Neural cell (in vitro differentiated cells): ENCODE data around the gene SIGLEC10. TPM values are rescaled to one million over a fixed set of nuclear protein-coding genes. Genes with fewer than 3 reads are reported as not detected.

Experiments used
- H2AFZ ChIP-seq: fragments of 200-600, 300-800 bp; sonication (generic), shearing (Covaris generic); 2 replicates; pipeline ENCODE4 v1.6.0; 2014; ENCODE audit warnings: low read depth, mild to moderate bottlenecking, antibody characterized with exemption, low read length, moderate library complexity
- H3F3A ChIP-seq: fragments of 200-600 bp; shearing (Covaris generic); 2 replicates; pipeline ENCODE4 v1.6.1; 2016; ENCODE audit warnings: mild to moderate bottlenecking, moderate library complexity, mixed read lengths, antibody characterized with exemption, low read length; ENCODE audit not compliant: insufficient read depth, poor library complexity, severe bottlenecking
- H3K27ac ChIP-seq: fragments of 200-600, 300-800 bp; sonication (generic), shearing (Covaris generic); 2 replicates; pipeline ENCODE4 v1.5.1; 2014; ENCODE audit warnings: mild to moderate bottlenecking, low read length, moderate library complexity
- H3K27me3 ChIP-seq: fragments of 300-800, 200-600 bp; sonication (generic), shearing (Covaris generic); 2 replicates; pipeline ENCODE4 v1.6.0; 2014; ENCODE audit warnings: mild to moderate bottlenecking, low read depth, low read length, moderate library complexity; ENCODE audit not compliant: insufficient read depth
- H3K36me3 ChIP-seq: fragments of 300-800, 200-600 bp; sonication (generic), shearing (Covaris generic); 2 replicates; pipeline ENCODE4 v1.5.1; 2014; ENCODE audit warnings: mild to moderate bottlenecking, antibody characterized with exemption, low read length, moderate library complexity; ENCODE audit not compliant: insufficient read depth
- H3K4me2 ChIP-seq: fragments of 300-800, 200-600 bp; sonication (generic), shearing (Covaris generic); 2 replicates; pipeline ENCODE4 v1.6.0; 2014; ENCODE audit warnings: mild to moderate bottlenecking, low read length
- H3K4me3 ChIP-seq: fragments of 300-800, 200-600 bp; sonication (generic), shearing (Covaris generic); 2 replicates; pipeline ENCODE4 v1.5.1; 2014; ENCODE audit warnings: mild to moderate bottlenecking, low read length, moderate library complexity
- H3K79me2 ChIP-seq: fragments of 200-600 bp; shearing (Covaris generic); replicated peaks from 2 replicates; pipeline ENCODE4 v1.6.0; 2014; ENCODE audit warnings: mild to moderate bottlenecking, low read length, moderate library complexity; ENCODE audit not compliant: insufficient read depth
- H3K9ac ChIP-seq: fragments of 300-800, 200-600 bp; sonication (generic), shearing (Covaris generic); 2 replicates; pipeline ENCODE4 v1.6.1; 2016; ENCODE audit warnings: mild to moderate bottlenecking, low read length, mixed read lengths
- H3K9me2 ChIP-seq: fragments of 200-600 bp; shearing (Covaris generic); 2 replicates; pipeline ENCODE4 v1.6.1; 2016; ENCODE audit warnings: mild to moderate bottlenecking, low read length, mixed read lengths; ENCODE audit not compliant: insufficient read depth
- H3K9me3 ChIP-seq: fragments of 200-600, 300-800 bp; sonication (generic), shearing (Covaris generic); 2 replicates; pipeline ENCODE4 v1.6.1; 2016; ENCODE audit warnings: mild to moderate bottlenecking, mixed run types, low read length, moderate library complexity, mixed read lengths
- H4K20me1 ChIP-seq: fragments of 200-600 bp; shearing (Covaris generic); 2 replicates; pipeline ENCODE4 v1.6.1; 2016; ENCODE audit warnings: mild to moderate bottlenecking, mixed run types; ENCODE audit not compliant: insufficient read depth
- EP300 ChIP-seq: fragments of 450-650 bp; conservative IDR thresholded peaks from 2 replicates; pipeline ENCODE4 v1.6.1; 2014; ENCODE audit warnings: antibody characterized with exemption, mild to moderate bottlenecking, moderate library complexity; ENCODE audit not compliant: poor library complexity, severe bottlenecking
- EZH2 ChIP-seq: fragments of 200-600, 300-800 bp; shearing (Covaris generic), sonication (generic); IDR thresholded peaks from 2 replicates; pipeline ENCODE4 v1.6.1; 2014; ENCODE audit warnings: antibody characterized with exemption, low read length, borderline replicate concordance, mild to moderate bottlenecking; ENCODE audit not compliant: insufficient read depth, poor library complexity, severe bottlenecking
- MXI1 ChIP-seq: fragments of 450-650 bp; conservative IDR thresholded peaks from 2 replicates; pipeline ENCODE4 v1.6.1; 2014; ENCODE audit warnings: antibody characterized with exemption, mild to moderate bottlenecking; ENCODE audit not compliant: poor library complexity, severe bottlenecking
- POLR2AphosphoS5 ChIP-seq: IDR thresholded peaks from 2 replicates; pipeline ENCODE4 v1.6.1; 2012
- RAD21 ChIP-seq: fragments of 450-650 bp; conservative IDR thresholded peaks from 2 replicates; pipeline ENCODE4 v1.6.1; 2014; ENCODE audit warnings: antibody characterized with exemption, mild to moderate bottlenecking, moderate library complexity
- SMC3 ChIP-seq: fragments of 450-650 bp; conservative IDR thresholded peaks from 2 replicates; pipeline ENCODE4 v1.6.1; 2014; ENCODE audit warnings: antibody characterized with exemption, mild to moderate bottlenecking, moderate library complexity; ENCODE audit not compliant: poor library complexity
- TAF1 ChIP-seq: IDR thresholded peaks from 2 replicates; pipeline ENCODE4 v1.6.1; 2012; ENCODE audit warnings: low read depth
- polyA plus RNA-seq: library from polyadenylated mRNA; depleted of rRNA; stranded (reverse); fragments of >200 nt; gene quantifications from 2 replicates; pipeline ENCODE4 v1.2.3, GENCODE V29; 2014
- TF ChIP-seq, protein P1 (sequence below): fragments of 450-650 bp; IDR thresholded peaks from 2 replicates; pipeline ENCODE4 v1.5.1; 2014; ENCODE audit warnings: antibody characterized with exemption, mild to moderate bottlenecking, moderate library complexity; ENCODE audit not compliant: poor library complexity, severe bottlenecking
- TF ChIP-seq, protein P2 (sequence below): IDR thresholded peaks from 2 replicates; pipeline ENCODE4 v1.6.1; 2012; ENCODE audit warnings: borderline replicate concordance

The SIGLEC10 gene
- polyA plus RNA-seq, 1 donor from 2014 or later = not detected

DNA sequence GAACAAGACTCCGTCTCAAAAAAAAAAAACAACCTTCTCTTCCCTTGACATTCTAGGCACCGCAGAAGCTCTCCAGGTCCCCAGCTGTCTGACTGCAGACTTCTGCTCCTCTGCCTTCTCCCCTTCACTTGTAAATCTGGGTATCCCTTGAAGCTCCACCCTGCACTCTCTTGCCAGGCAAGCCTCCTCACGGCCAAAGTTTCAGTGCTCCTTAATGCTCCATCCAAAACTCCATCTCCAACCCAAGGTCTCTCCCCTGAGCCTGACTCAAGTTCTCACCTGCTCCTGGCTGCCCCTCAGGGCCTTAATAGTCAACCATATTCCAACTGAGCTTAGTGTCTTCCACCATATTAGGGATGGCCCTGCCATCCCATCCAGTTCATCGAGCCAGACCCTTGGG lies 47.2 kb downstream of the SIGLEC10 start:
- H3F3A ChIP-seq = peaks cover 5% of the 10 kb centered on the region
- no peak overlapping the region for H3K4me2 ChIP-seq
- H3K79me2 ChIP-seq = no peaks in the 10 kb centered on the region
- no peaks in the 10 kb centered on the region for H3K9me3 ChIP-seq
- H4K20me1 ChIP-seq = no peaks in the 10 kb centered on the region
- H3K27ac ChIP-seq = no peak overlapping the region
- H3K27me3 ChIP-seq = no peaks in the 10 kb centered on the region
- TF ChIP-seq POLR2AphosphoS5 = no peak
- TF ChIP-seq MXI1 = no peak
- TF ChIP-seq, protein P1, sequence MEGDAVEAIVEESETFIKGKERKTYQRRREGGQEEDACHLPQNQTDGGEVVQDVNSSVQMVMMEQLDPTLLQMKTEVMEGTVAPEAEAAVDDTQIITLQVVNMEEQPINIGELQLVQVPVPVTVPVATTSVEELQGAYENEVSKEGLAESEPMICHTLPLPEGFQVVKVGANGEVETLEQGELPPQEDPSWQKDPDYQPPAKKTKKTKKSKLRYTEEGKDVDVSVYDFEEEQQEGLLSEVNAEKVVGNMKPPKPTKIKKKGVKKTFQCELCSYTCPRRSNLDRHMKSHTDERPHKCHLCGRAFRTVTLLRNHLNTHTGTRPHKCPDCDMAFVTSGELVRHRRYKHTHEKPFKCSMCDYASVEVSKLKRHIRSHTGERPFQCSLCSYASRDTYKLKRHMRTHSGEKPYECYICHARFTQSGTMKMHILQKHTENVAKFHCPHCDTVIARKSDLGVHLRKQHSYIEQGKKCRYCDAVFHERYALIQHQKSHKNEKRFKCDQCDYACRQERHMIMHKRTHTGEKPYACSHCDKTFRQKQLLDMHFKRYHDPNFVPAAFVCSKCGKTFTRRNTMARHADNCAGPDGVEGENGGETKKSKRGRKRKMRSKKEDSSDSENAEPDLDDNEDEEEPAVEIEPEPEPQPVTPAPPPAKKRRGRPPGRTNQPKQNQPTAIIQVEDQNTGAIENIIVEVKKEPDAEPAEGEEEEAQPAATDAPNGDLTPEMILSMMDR = no peak
- TF ChIP-seq, protein P2, sequence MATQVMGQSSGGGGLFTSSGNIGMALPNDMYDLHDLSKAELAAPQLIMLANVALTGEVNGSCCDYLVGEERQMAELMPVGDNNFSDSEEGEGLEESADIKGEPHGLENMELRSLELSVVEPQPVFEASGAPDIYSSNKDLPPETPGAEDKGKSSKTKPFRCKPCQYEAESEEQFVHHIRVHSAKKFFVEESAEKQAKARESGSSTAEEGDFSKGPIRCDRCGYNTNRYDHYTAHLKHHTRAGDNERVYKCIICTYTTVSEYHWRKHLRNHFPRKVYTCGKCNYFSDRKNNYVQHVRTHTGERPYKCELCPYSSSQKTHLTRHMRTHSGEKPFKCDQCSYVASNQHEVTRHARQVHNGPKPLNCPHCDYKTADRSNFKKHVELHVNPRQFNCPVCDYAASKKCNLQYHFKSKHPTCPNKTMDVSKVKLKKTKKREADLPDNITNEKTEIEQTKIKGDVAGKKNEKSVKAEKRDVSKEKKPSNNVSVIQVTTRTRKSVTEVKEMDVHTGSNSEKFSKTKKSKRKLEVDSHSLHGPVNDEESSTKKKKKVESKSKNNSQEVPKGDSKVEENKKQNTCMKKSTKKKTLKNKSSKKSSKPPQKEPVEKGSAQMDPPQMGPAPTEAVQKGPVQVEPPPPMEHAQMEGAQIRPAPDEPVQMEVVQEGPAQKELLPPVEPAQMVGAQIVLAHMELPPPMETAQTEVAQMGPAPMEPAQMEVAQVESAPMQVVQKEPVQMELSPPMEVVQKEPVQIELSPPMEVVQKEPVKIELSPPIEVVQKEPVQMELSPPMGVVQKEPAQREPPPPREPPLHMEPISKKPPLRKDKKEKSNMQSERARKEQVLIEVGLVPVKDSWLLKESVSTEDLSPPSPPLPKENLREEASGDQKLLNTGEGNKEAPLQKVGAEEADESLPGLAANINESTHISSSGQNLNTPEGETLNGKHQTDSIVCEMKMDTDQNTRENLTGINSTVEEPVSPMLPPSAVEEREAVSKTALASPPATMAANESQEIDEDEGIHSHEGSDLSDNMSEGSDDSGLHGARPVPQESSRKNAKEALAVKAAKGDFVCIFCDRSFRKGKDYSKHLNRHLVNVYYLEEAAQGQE = no peak
- TF ChIP-seq EZH2 = no peak
- no peak for TF ChIP-seq TAF1
- TF ChIP-seq SMC3 = no peak
- TF ChIP-seq EP300 = no peak
- H2AFZ ChIP-seq = no peak overlapping the region
- no peaks in the 10 kb centered on the region for H3K9me2 ChIP-seq
- H3K9ac ChIP-seq = no peak overlapping the region
- no peak overlapping the region for H3K4me3 ChIP-seq
- H3K36me3 ChIP-seq = no peaks in the 10 kb centered on the region

DNA sequence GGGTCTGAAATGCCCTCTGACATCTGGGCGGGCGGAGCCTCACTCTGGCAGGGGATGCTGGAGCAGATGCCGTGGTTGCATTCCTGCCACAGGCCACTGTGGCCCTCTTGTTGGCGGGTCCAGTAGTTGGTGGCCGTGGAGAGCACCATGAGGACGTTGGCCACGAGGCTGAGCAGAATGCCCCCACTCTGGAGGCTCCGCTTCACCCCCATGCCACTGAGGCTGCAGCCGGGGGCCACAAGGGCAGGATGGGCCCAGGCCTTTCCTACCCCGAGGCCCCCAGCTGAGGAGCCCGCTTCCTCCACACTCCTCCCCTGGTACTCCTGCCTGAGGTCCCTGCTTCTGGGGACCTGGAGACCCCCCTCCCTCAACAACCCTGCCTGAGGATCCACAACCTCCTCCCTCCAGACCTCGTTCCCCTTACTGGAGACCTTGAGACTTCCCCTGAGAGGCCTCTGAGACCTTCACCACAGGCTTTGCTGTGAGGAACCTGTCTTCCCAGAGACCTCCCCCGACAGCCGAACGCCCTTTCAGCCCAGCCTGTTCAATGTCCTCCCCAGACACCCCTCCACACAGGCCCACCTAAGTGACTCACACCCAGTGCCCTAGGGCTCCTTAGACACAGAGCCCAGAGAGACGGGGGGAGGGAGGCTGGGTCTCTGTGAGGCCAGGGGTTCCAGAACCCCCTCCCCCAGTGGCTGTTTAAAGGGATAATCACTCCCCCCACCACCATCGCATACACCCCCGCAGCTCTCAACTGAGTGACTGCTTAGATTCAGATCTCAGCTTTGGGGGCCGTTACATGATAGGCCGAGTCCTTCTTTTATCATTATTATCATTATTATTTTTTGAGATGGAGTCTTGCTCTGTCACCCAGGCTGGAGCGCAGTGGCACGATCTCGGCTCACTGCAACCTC lies 48.8 kb downstream of the SIGLEC10 start, which contains the start of gene CLDND2:
Gene CLDND2, minus strand, starts transcription at position 638 of the 917 bp plus-strand sequence. Its CDS starts 426 bp downstream, at position 212.
- Histone ChIP-seq H3K9ac (peak within 1 kb of the TSS; percentile 83), H3K36me3 (no peaks in the 10 kb centered on the region), H2AFZ (peak within 1 kb of the TSS; percentile 93), H3K27ac (peak within 1 kb of the TSS; percentile 55), H3K4me3 (peak within 1 kb of the TSS; percentile 85), H3K27me3 (no peaks in the 10 kb centered on the region), H3F3A (peaks cover 5% of the 10 kb centered on the region), H3K4me2 (peak within 1 kb of the TSS; percentile 98), H3K79me2 (no peaks in the 10 kb centered on the region), H3K9me2 (no peaks in the 10 kb centered on the region), H3K9me3 (no peaks in the 10 kb centered on the region), H4K20me1 (no peaks in the 10 kb centered on the region)
- no peak for TF ChIP-seq MXI1
- no peak for TF ChIP-seq SMC3
- no peak for TF ChIP-seq EP300
- no peak for TF ChIP-seq POLR2AphosphoS5
- no peak for TF ChIP-seq RAD21
- no peak for TF ChIP-seq EZH2
- TF ChIP-seq, protein P1 = no peak
- TF ChIP-seq, protein P2 = no peak
- no peak for TF ChIP-seq TAF1
